Fibroblast of lung (primary cell): ENCODE data around the gene SGIP1. TPM values are rescaled to one million over a fixed set of nuclear protein-coding genes. Genes with fewer than 3 reads are reported as not detected.

Experiments
- DNase-seq, 2 donors: peaks; one replicate each; pipeline versions ENCODE4 v3.0.0 to v3.0.0-alpha.2; 2010; ENCODE audit warnings: low read depth in 2 of 2
- H2AFZ ChIP-seq: 2 replicates; pipeline ENCODE4 v1.5.1; 2012; ENCODE audit warnings: low read length, control low read depth, inconsistent platforms
- H3K27ac ChIP-seq: 2 replicates; pipeline ENCODE4 v1.5.1; 2011; ENCODE audit warnings: low read length, control low read depth; ENCODE audit not compliant: insufficient read depth
- H3K27me3 ChIP-seq: 2 replicates; pipeline ENCODE4 v1.5.1; 2011; ENCODE audit warnings: mild to moderate bottlenecking, low read length; ENCODE audit not compliant: control insufficient read depth, insufficient read depth
- H3K36me3 ChIP-seq: 2 replicates; pipeline ENCODE4 v1.5.1; 2011; ENCODE audit warnings: low read length; ENCODE audit not compliant: control insufficient read depth, insufficient read depth
- H3K4me1 ChIP-seq: 2 replicates; pipeline ENCODE4 v1.5.1; 2011; ENCODE audit warnings: low read length; ENCODE audit not compliant: control insufficient read depth, insufficient read depth; ENCODE audit errors: extremely low read depth
- H3K4me2 ChIP-seq: 2 replicates; pipeline ENCODE4 v1.5.1; 2011; ENCODE audit warnings: low read length, control low read depth; ENCODE audit not compliant: insufficient read depth; ENCODE audit errors: extremely low read depth
- H3K4me3 ChIP-seq, 4 experiments: fragments of 200-600 bp in 1 of 4; sonication (generic) in 1 of 4; replicated peaks in 1 of 4; 2 replicates each; pipeline ENCODE4 v1.5.1; 2011 to 2016; ENCODE audit warnings: low read length in 4 of 4, low read depth in 3 of 4, mild to moderate bottlenecking in 3 of 4, control low read depth in 2 of 4, inconsistent platforms in 1 of 4, mixed read lengths in 1 of 4; ENCODE audit not compliant: insufficient read depth in 1 of 4; ENCODE audit errors: control extremely low read depth in 1 of 4
- H3K79me2 ChIP-seq: 2 replicates; pipeline ENCODE4 v1.5.1; 2012; ENCODE audit warnings: mild to moderate bottlenecking, low read length, inconsistent platforms; ENCODE audit not compliant: control insufficient read depth, insufficient read depth
- H3K9ac ChIP-seq: 2 replicates; pipeline ENCODE4 v1.5.1; 2011; ENCODE audit warnings: mild to moderate bottlenecking, low read length, control low read depth; ENCODE audit not compliant: insufficient read depth
- H3K9me3 ChIP-seq: 2 replicates; pipeline ENCODE4 v1.5.1; 2012; ENCODE audit warnings: low read depth, low read length; ENCODE audit not compliant: control insufficient read depth, insufficient read depth
- H4K20me1 ChIP-seq: 2 replicates; pipeline ENCODE4 v1.5.1; 2011; ENCODE audit warnings: low read length; ENCODE audit not compliant: control insufficient read depth, insufficient read depth; ENCODE audit errors: extremely low read depth
- CTCF ChIP-seq, 2 donors: IDR thresholded peaks in 1 of 2; conservative IDR thresholded peaks in 1 of 2; 1 replicate in 1 of 2; 2 replicates in 1 of 2; pipeline ENCODE4 v1.5.1; 2011 to 2012; ENCODE audit warnings: low read length in 2 of 2, control low read depth in 1 of 2, inconsistent platforms in 1 of 2, low read depth in 1 of 2, mild to moderate bottlenecking in 1 of 2
- EZH2 ChIP-seq: IDR thresholded peaks from 2 replicates; pipeline ENCODE4 v1.5.1; 2012; ENCODE audit warnings: low read length, control low read depth, mild to moderate bottlenecking; ENCODE audit errors: missing control alignments
- polyA plus RNA-seq, 2 donors: library from polyadenylated mRNA; depleted of rRNA in 1 of 2; stranded (reverse) in 1 of 2; unstranded in 1 of 2; fragments of >200 nt; gene quantifications; 2 replicates each; pipeline ENCODE4 v1.2.1, GENCODE V29; 2011 to 2012; ENCODE audit warnings: missing spikeins in 1 of 2
- total RNA-seq: library from RNA; depleted of rRNA; stranded (reverse); fragments of >200 nt; gene quantifications from 2 replicates; pipeline ENCODE4 v1.2.1, GENCODE V29; 2014

SGIP1 gene
- total and polyA plus RNA-seq, 2 donors (not counting 1 experiment from before 2014, with no cell fraction given), result 37.8 to 77.6 TPM

- no peak overlapping the region for H2AFZ ChIP-seq
Measured at GRCh38 chr1:66764994-66765578, 231.1 kb downstream of the SGIP1 start.

DNA sequence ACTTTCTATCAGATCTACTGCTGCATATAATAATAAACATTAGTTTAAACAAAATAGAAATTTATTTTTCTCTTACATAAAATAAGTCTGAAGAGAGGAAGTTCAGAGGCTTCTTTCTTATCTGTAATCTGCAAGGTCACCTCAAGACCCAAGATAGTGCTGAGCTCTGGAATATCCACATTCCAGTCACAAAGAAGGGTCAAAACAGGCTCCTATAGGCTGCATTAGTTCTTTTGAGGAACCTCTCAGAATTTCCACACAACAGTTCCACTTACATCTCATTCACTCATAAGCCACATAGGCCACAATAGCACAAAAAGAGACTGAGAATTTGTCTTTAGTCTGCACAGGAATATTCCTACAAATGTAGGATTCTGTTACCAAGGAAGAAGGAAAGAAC lies 233.7 kb downstream of the SGIP1 start:
- Histone ChIP-seq H4K20me1 (no peaks in the 10 kb centered on the region), H3K4me2 (no peak overlapping the region), H3K9me3 (no peaks in the 10 kb centered on the region), H3K4me3 (no peak overlapping the region), H2AFZ (no peak overlapping the region), H3K4me1 (no peaks in the 10 kb centered on the region), H3K9ac (no peak overlapping the region), H3K27me3 (no peaks in the 10 kb centered on the region), H3K36me3 (no peaks in the 10 kb centered on the region), H3K79me2 (no peaks in the 10 kb centered on the region), H3K27ac (no peak overlapping the region)
- DNase-seq, result no peak
- TF ChIP-seq EZH2, result no peak
- TF ChIP-seq CTCF (conservative IDR thresholded peaks at IDR 0.05 in 1 of 2, IDR thresholded peaks at IDR 0.05 in 1 of 2; ENCODE audit: low read depth in 1 of 2, low read length in 2 of 2), result no peak

More at GRCh38 chr1:66764994-66765578, 231.1 kb downstream of the SGIP1 start:
- H3K27ac ChIP-seq, result no peak overlapping the region
- DNase-seq, result peak; percentile 42 to 78
- H3K9ac ChIP-seq, result no peak overlapping the region
- H3K27me3 ChIP-seq, result no peaks in the 10 kb centered on the region
- H3K9me3 ChIP-seq, result no peaks in the 10 kb centered on the region
- no peak overlapping the region for H3K4me2 ChIP-seq
- no peaks in the 10 kb centered on the region for H4K20me1 ChIP-seq
- H3K4me3 ChIP-seq, result no peak overlapping the region
- no peaks in the 10 kb centered on the region for H3K79me2 ChIP-seq
- peak; percentile 65 to 74 for TF ChIP-seq CTCF (conservative IDR thresholded peaks at IDR 0.05 in 1 of 2, IDR thresholded peaks at IDR 0.05 in 1 of 2; ENCODE audit: low read depth in 1 of 2, low read length in 2 of 2)
- TF ChIP-seq EZH2, result no peak
- no peaks in the 10 kb centered on the region for H3K4me1 ChIP-seq
- no peaks in the 10 kb centered on the region for H3K36me3 ChIP-seq

DNA sequence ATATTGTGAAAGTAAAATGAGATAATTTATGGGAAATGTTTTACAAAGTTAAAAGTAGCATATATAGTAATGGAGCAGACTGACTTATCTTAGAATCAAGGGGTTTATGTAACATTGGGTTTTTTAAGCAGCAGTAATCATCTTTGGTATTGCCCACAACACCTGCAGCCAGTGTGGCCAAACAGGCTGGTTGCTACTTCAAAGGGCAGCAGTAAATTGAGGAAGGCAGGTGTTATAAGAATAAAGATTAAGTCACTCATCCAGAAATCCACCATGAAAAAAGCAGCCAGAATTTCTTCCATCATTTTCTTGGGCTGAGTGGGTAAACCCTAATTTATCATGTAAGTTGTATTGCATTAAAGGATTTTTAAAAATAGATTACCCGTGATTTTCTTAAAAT lies 235.0 kb downstream of the SGIP1 start:
- no peak overlapping the region for H3K4me3 ChIP-seq
- no peak overlapping the region for H2AFZ ChIP-seq
- H3K4me1 ChIP-seq, result no peaks in the 10 kb centered on the region
- no peaks in the 10 kb centered on the region for H3K9me3 ChIP-seq
- no peaks in the 10 kb centered on the region for H3K79me2 ChIP-seq
- no peak overlapping the region for H3K4me2 ChIP-seq
- no peak for DNase-seq
- H3K27ac ChIP-seq, result no peak overlapping the region
- no peaks in the 10 kb centered on the region for H4K20me1 ChIP-seq
- no peaks in the 10 kb centered on the region for H3K27me3 ChIP-seq
- TF ChIP-seq EZH2 (no peak), CTCF (conservative IDR thresholded peaks at IDR 0.05 in 1 of 2, IDR thresholded peaks at IDR 0.05 in 1 of 2; ENCODE audit: low read depth in 1 of 2, low read length in 2 of 2) (no peak)
- no peak overlapping the region for H3K9ac ChIP-seq
- no peaks in the 10 kb centered on the region for H3K36me3 ChIP-seq
